Astrocyte of the cerebellum (primary cell): Measurements from ENCODE around the gene KCNIP1.

ENCODE experiments used
- DNase-seq: peaks from one replicate; pipeline ENCODE4 v3.0.0-alpha.2; 2011; ENCODE audit warnings: low read depth
- H3K4me3 ChIP-seq: 2 replicates; pipeline ENCODE4 v1.5.1; 2011; ENCODE audit warnings: mild to moderate bottlenecking, low read depth, low read length, moderate library complexity
- CTCF ChIP-seq: IDR thresholded peaks from 2 replicates; pipeline ENCODE4 v1.5.1; 2012; ENCODE audit warnings: low read length, low read depth, moderate library complexity, mild to moderate bottlenecking; ENCODE audit errors: missing control alignments
- in situ Hi-C: cut with HindIII; loops from 2 replicates; pipeline ENCODE4 v1.10.0; 2017; ENCODE audit warnings: low sequenced_read_pairs

The KCNIP1 gene

GRCh38 chr5:170475294-170476000, 28.4 kb upstream of the KCNIP1 start:
- in situ Hi-C loops, result no loop called here

GRCh38 chr5:170476704-170477103, 27.1 kb upstream of the KCNIP1 start:
- in situ Hi-C loops, result no loop called here
- DNase-seq, result no peak
- no peak overlapping the region for H3K4me3 ChIP-seq
- TF ChIP-seq CTCF, result no peak

More at GRCh38 chr5:170475294-170476000, 28.4 kb upstream of the KCNIP1 start:
- no peak overlapping the region for H3K4me3 ChIP-seq
- TF ChIP-seq CTCF, result no peak
- peak; percentile 5 for DNase-seq

- in situ Hi-C loops, result no loop called here
- DNase-seq, result no peak
- no peak for TF ChIP-seq CTCF
- no peak overlapping the region for H3K4me3 ChIP-seq
These were observed 25.9 kb upstream of the KCNIP1 start for GRCh38 chr5:170477906-170478305.

- in situ Hi-C loops, result no loop called here
- H3K4me3 ChIP-seq, result no peak overlapping the region
- no peak for TF ChIP-seq CTCF
- DNase-seq, result no peak
These were observed 25.5 kb upstream of the KCNIP1 start for GRCh38 chr5:170478306-170478705.

GRCh38 chr5:170479484-170479883, 24.3 kb upstream of the KCNIP1 start:
- in situ Hi-C loops, result no loop called here

GRCh38 chr5:170480260-170480659, 23.6 kb upstream of the KCNIP1 start:
- in situ Hi-C loops, result no loop called here
- H3K4me3 ChIP-seq, result no peak overlapping the region
- no peak for TF ChIP-seq CTCF
- no peak for DNase-seq

More at GRCh38 chr5:170479484-170479883, 24.3 kb upstream of the KCNIP1 start:
- no peak for TF ChIP-seq CTCF
- no peak overlapping the region for H3K4me3 ChIP-seq
- no peak for DNase-seq
